HPDE6-E6E7 (cell line): ENCODE results near the gene LMO2.
"Not testable (repeated sequence)": the region's sequence is repeated elsewhere in the genome, so short reads cannot be mapped to it uniquely, and the experiment has no call there.

Source experiments
- DNase-seq: peaks from one replicate; pipeline ENCODE4 v3.0.0; 2011; ENCODE audit warnings: missing footprints; ENCODE audit errors: extremely low spot score

Gene LMO2

GRCh38 chr11:33891714-33892327 is at the start of gene LMO2:
LMO2 (minus strand) TSS chr11:33892076; CDS start chr11:33869716, 22,360 bp downstream.
- no peak for DNase-seq

GRCh38 chr11:33940538-33940815 is 48.6 kb upstream of the LMO2 start:
- no peak for DNase-seq

GRCh38 chr11:33936725-33937604 is 45.1 kb upstream of the LMO2 start:
- no peak for DNase-seq

- DNase-seq = no peak
Observed at GRCh38 chr11:33935461-33936456, 43.9 kb upstream of the LMO2 start.

- no peak for DNase-seq
Observed at GRCh38 chr11:33935005-33935404, 43.1 kb upstream of the LMO2 start.

GRCh38 chr11:33934450-33934849 is 42.6 kb upstream of the LMO2 start:
- no peak for DNase-seq

GRCh38 chr11:33933602-33934001 is 41.7 kb upstream of the LMO2 start:
- no peak for DNase-seq

GRCh38 chr11:33932721-33933120 is 40.8 kb upstream of the LMO2 start:
- DNase-seq = no peak

- DNase-seq = not testable (repeated sequence)
Observed at GRCh38 chr11:33931739-33932366, 40.0 kb upstream of the LMO2 start.

- no peak for DNase-seq
Observed at GRCh38 chr11:33931067-33931466, 39.2 kb upstream of the LMO2 start.

- DNase-seq = no peak
Observed at GRCh38 chr11:33930317-33931021, 38.6 kb upstream of the LMO2 start.

GRCh38 chr11:33928564-33928963 is 36.7 kb upstream of the LMO2 start:
- DNase-seq = no peak

GRCh38 chr11:33926671-33927552 is 35.0 kb upstream of the LMO2 start:
- no peak for DNase-seq

GRCh38 chr11:33924341-33924740 is 32.5 kb upstream of the LMO2 start:
- no peak for DNase-seq

- DNase-seq = no peak
Observed at GRCh38 chr11:33923626-33924025, 31.8 kb upstream of the LMO2 start.

GRCh38 chr11:33920838-33921613 is 29.1 kb upstream of the LMO2 start:
- DNase-seq = no peak

- no peak for DNase-seq
Observed at GRCh38 chr11:33919645-33920044, 27.8 kb upstream of the LMO2 start.

- DNase-seq = not testable (repeated sequence)
Observed at GRCh38 chr11:33917402-33917801, 25.5 kb upstream of the LMO2 start.

GRCh38 chr11:33916736-33917135 is 24.9 kb upstream of the LMO2 start:
- no peak for DNase-seq
